ENCODE measurements around the gene RASAL2. TPM values are rescaled to one million over a fixed set of nuclear protein-coding genes. Genes with fewer than 3 reads are reported as not detected.

Gene RASAL2
- total RNA-seq, 1 donor from 2014 or later = 44.2 TPM

- peaks cover 14% of the 10 kb centered on the region for H3K4me1 Mint-ChIP-seq (ENCODE audit: low read depth, unreplicated experiment)
- no peak overlapping the region for H3K27ac ChIP-seq (ENCODE audit: low read depth, low read length)
- FAIRE-seq (no peak), DNase-seq (ENCODE audit: low read depth) (no peak)
- H3K4me3 Mint-ChIP-seq (ENCODE audit: unreplicated experiment) = no peak overlapping the region
- no peaks in the 10 kb centered on the region for H3K27me3 ChIP-seq (ENCODE audit: insufficient read depth, low read length)
- TF ChIP-seq CTCF (IDR thresholded peaks at IDR 0.05; ENCODE audit: insufficient read depth, low read depth, low read length) (no peak), EZH2 (IDR thresholded peaks at IDR 0.05; ENCODE audit: insufficient read depth, low read length) (no peak)
- H3K27me3 Mint-ChIP-seq (ENCODE audit: low read depth, unreplicated experiment) = peaks cover 25% of the 10 kb centered on the region
- no peaks in the 10 kb centered on the region for H3K9me3 ChIP-seq (ENCODE audit: insufficient read depth, low read depth, low read length)
- no peaks in the 10 kb centered on the region for H3K79me2 ChIP-seq (ENCODE audit: insufficient read depth, low read length)
- no peaks in the 10 kb centered on the region for H3K4me1 ChIP-seq (ENCODE audit: insufficient read depth, low read length)
- H3K4me3 ChIP-seq (ENCODE audit: insufficient read depth, low read depth, low read length) = no peak overlapping the region
- no peaks in the 10 kb centered on the region for H4K20me1 ChIP-seq (ENCODE audit: insufficient read depth, low read length)
- no peak overlapping the region for H3K4me2 ChIP-seq (ENCODE audit: low read length)
- H2AFZ ChIP-seq (ENCODE audit: low read depth, low read length) = no peak overlapping the region
- H3K36me3 Mint-ChIP-seq (ENCODE audit: low read depth, unreplicated experiment) = no peaks in the 10 kb centered on the region
- peaks cover 2% of the 10 kb centered on the region for H3K9me3 Mint-ChIP-seq (ENCODE audit: unreplicated experiment)
- no peak overlapping the region for H3K9ac ChIP-seq (ENCODE audit: low read length)
- no peak overlapping the region for H3K27ac Mint-ChIP-seq (ENCODE audit: unreplicated experiment)
- no peaks in the 10 kb centered on the region for H3K36me3 ChIP-seq (ENCODE audit: insufficient read depth, low read length)
Observed at GRCh38 chr1:178506669-178507068, 412.8 kb downstream of the RASAL2 start.

GRCh38 chr1:178509414-178510007 is 415.6 kb downstream of the RASAL2 start:
- H3K27ac Mint-ChIP-seq (ENCODE audit: unreplicated experiment) = no peak overlapping the region
- H3K4me1 ChIP-seq (ENCODE audit: insufficient read depth, low read length) = no peaks in the 10 kb centered on the region
- H3K9me3 ChIP-seq (ENCODE audit: insufficient read depth, low read depth, low read length) = no peaks in the 10 kb centered on the region
- H4K20me1 ChIP-seq (ENCODE audit: insufficient read depth, low read length) = no peaks in the 10 kb centered on the region
- H2AFZ ChIP-seq (ENCODE audit: low read depth, low read length) = no peak overlapping the region
- H3K4me3 Mint-ChIP-seq (ENCODE audit: unreplicated experiment) = no peak overlapping the region
- no peak for TF ChIP-seq CTCF (IDR thresholded peaks at IDR 0.05; ENCODE audit: insufficient read depth, low read depth, low read length)
- TF ChIP-seq EZH2 (IDR thresholded peaks at IDR 0.05; ENCODE audit: insufficient read depth, low read length) = no peak
- no peaks in the 10 kb centered on the region for H3K27me3 ChIP-seq (ENCODE audit: insufficient read depth, low read length)
- H3K4me3 ChIP-seq (ENCODE audit: insufficient read depth, low read depth, low read length) = no peak overlapping the region
- H3K4me1 Mint-ChIP-seq (ENCODE audit: low read depth, unreplicated experiment) = peaks cover 14% of the 10 kb centered on the region
- H3K9ac ChIP-seq (ENCODE audit: low read length) = no peak overlapping the region
- peaks cover 2% of the 10 kb centered on the region for H3K9me3 Mint-ChIP-seq (ENCODE audit: unreplicated experiment)
- FAIRE-seq (no peak), DNase-seq (ENCODE audit: low read depth) (peak; percentile 34)
- peaks cover 14% of the 10 kb centered on the region for H3K27me3 Mint-ChIP-seq (ENCODE audit: low read depth, unreplicated experiment)
- H3K36me3 ChIP-seq (ENCODE audit: insufficient read depth, low read length) = no peaks in the 10 kb centered on the region
- H3K36me3 Mint-ChIP-seq (ENCODE audit: low read depth, unreplicated experiment) = no peaks in the 10 kb centered on the region
- no peaks in the 10 kb centered on the region for H3K79me2 ChIP-seq (ENCODE audit: insufficient read depth, low read length)
- no peak overlapping the region for H3K27ac ChIP-seq (ENCODE audit: low read depth, low read length)
- no peak overlapping the region for H3K4me2 ChIP-seq (ENCODE audit: low read length)

- DNase-seq (ENCODE audit: low read depth) (no peak), FAIRE-seq (no peak)
- Mint-ChIP-seq H3K4me1 (ENCODE audit: low read depth, unreplicated experiment) (peaks cover 14% of the 10 kb centered on the region), H3K4me3 (ENCODE audit: unreplicated experiment) (no peak overlapping the region), H3K27ac (ENCODE audit: unreplicated experiment) (no peak overlapping the region), H3K9me3 (ENCODE audit: unreplicated experiment) (peaks cover 2% of the 10 kb centered on the region), H3K27me3 (ENCODE audit: low read depth, unreplicated experiment) (peaks cover 11% of the 10 kb centered on the region), H3K36me3 (ENCODE audit: low read depth, unreplicated experiment) (no peaks in the 10 kb centered on the region)
- H3K4me1 ChIP-seq (ENCODE audit: insufficient read depth, low read length) = no peaks in the 10 kb centered on the region
- H3K27ac ChIP-seq (ENCODE audit: low read depth, low read length) = no peak overlapping the region
- H3K4me2 ChIP-seq (ENCODE audit: low read length) = no peak overlapping the region
- no peaks in the 10 kb centered on the region for H3K9me3 ChIP-seq (ENCODE audit: insufficient read depth, low read depth, low read length)
- TF ChIP-seq EZH2 (IDR thresholded peaks at IDR 0.05; ENCODE audit: insufficient read depth, low read length) = no peak
- TF ChIP-seq CTCF (IDR thresholded peaks at IDR 0.05; ENCODE audit: insufficient read depth, low read depth, low read length) = no peak
- no peak overlapping the region for H3K4me3 ChIP-seq (ENCODE audit: insufficient read depth, low read depth, low read length)
- H3K9ac ChIP-seq (ENCODE audit: low read length) = no peak overlapping the region
- no peaks in the 10 kb centered on the region for H3K36me3 ChIP-seq (ENCODE audit: insufficient read depth, low read length)
- H2AFZ ChIP-seq (ENCODE audit: low read depth, low read length) = no peak overlapping the region
- H3K27me3 ChIP-seq (ENCODE audit: insufficient read depth, low read length) = no peaks in the 10 kb centered on the region
- no peaks in the 10 kb centered on the region for H4K20me1 ChIP-seq (ENCODE audit: insufficient read depth, low read length)
- no peaks in the 10 kb centered on the region for H3K79me2 ChIP-seq (ENCODE audit: insufficient read depth, low read length)
Observed at GRCh38 chr1:178510155-178510554, 416.3 kb downstream of the RASAL2 start.
